ENCODE data around the gene MYO9B.

- no peak for TF ChIP-seq POLR2AphosphoS5 (IDR thresholded peaks at IDR 0.05; ENCODE audit: low read depth, low read length)
- TF ChIP-seq POLR2A (IDR thresholded peaks at IDR 0.05; ENCODE audit: low read depth, low read length) = no peak
- TF ChIP-seq TAF1 (IDR thresholded peaks at IDR 0.05; ENCODE audit: borderline replicate concordance, low read depth, low read length) = no peak
These were observed 117.2 kb downstream of the MYO9B start for GRCh38 chr19:17192751-17193150.
